ENCODE measurements around the gene ATP8A2.
"Not testable (repeated sequence)": the region's sequence is repeated elsewhere in the genome, so short reads cannot be mapped to it uniquely, and the experiment has no call there.

The ATP8A2 gene

DNA sequence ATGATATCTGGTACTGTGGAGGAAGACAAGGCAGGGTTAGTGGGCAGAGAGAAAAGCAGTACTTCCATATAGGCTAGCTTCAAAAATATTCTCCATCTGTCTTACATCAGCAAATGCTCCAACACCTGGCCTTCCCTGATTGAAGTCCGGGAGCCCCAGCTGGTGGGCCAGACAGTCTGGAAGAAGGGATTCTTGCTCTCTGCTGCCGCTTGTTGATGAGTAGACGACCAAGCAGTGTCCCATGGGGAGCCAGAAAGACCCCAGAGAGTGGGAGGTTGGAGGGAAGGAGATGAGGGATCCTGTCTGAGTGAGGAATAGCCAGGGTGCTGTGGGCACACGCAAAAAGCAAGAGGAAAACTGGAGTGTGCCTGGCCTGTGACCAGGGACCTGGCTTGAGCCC is 95.1 kb downstream of the ATP8A2 start:
- no peak for DNase-seq

DNA sequence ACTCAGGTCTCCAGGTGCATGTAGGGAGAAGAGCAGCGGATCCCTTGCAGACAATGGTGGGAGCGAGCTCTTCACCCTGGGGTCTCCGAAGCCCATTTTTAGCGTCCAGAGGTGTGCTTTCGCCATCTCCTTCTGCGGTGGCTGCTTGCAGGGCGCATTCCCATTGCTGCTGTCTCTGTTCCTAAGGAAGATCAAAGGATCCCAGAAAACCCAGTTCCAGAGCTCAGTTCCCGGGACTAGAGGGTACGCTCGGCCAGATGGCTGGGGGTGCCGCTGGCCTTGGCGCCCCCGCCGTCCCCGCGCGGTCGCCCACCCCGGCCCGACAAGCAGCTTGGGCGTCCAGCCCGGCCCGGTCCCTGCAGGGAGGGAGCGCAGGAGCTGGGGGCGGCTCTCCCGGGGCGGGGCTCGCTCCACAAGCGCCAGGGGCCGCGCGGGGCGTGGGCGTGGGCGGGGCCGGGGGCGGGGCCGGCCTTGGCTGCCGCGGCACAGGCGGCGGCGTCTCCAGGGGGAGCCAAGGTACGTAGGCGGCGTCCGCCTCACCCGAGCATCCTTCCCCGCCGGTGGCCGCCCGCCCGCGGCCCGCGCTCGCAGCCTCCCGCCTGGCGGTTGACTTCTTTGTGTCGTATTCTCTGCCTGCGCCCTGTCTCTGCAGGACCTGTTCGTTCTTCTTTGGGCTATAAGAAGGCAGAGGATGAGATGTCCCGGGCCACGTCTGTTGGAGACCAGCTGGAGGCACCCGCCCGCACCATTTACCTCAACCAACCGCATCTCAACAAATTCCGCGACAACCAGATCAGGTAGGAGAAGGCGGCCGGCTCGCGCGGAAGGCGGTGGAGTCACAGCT is 96.8 kb downstream of the ATP8A2 start:
- peak in 1 of 2 donors; percentile 45 for DNase-seq

DNA sequence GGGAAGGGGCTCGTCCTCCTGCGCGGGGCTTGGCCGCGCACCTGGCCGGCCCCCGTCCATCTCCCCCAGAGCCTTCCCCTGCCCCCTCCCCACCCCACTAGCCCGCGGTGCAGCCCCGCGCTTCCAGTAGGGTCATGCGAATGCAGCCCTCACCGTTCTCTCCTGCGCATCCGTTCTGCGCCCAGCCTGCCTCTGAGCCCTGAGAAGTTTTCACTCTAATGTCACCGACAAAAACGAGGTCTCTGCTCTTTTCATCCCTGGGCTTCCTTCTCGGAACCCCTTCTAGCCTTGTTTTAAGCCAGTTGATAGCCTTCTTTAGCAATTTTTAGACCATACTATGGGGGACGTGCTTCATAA is 97.4 kb downstream of the ATP8A2 start:
- DNase-seq: no peak

DNA sequence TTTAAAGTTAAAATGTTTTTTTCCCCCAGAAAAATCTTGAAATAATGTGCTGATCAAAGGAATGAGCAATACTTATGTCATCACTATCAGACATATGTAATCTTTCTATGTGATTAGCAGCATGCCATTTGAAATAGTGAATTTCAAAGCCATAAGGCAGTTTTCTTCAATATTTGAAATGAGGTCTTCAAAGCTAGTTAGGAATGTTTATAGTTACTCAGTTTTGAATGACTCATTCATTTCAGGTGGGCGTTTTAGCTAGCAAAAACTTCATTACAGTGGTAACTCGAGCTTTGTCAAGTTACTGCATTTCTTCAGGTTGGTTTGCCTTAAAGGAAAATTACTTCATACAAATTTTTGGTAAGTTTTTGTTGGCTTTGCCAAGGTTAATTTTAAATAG is 102.1 kb downstream of the ATP8A2 start:
- no peak for DNase-seq

DNA sequence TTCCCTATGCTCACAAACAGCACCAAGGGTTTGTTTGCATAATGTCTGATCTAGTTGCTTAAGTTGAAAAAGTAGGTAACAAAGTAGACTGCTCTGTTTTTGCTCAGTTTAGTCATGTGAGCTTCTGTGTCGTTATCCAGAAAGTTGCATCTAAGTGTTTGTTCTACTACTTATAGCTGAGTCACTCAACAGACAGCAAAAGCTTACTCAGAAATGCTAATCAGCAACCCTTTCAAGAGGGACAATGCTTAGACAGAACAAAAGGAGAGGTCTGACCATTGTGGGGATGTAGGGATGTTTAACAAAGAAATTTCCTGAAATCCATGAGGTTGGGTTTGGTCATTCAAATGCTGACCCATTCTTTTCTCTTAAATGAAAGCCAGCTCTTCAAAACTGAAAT is 106.4 kb downstream of the ATP8A2 start:
- DNase-seq: no peak

DNA sequence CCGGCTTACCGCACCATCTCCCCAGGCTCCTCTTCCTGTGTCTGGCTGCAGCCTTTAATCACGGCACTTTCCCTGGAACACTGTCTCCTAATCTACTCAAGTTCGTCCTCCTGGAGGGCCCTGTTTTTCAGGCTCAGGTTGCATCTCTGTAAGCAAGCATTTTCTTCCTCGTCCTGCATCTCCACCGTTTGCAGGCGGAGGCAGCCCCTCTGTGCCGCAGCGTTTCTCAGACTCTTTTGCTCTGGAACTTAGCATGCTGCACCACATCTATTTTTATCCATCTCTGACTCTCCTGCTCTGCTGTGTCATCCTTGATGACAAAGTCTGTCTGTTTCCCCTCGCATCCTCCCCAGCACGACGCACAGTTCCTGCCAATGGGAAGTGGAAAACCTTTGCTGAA is 117.5 kb downstream of the ATP8A2 start:
- DNase-seq: peak; percentile 19 to 29

DNA sequence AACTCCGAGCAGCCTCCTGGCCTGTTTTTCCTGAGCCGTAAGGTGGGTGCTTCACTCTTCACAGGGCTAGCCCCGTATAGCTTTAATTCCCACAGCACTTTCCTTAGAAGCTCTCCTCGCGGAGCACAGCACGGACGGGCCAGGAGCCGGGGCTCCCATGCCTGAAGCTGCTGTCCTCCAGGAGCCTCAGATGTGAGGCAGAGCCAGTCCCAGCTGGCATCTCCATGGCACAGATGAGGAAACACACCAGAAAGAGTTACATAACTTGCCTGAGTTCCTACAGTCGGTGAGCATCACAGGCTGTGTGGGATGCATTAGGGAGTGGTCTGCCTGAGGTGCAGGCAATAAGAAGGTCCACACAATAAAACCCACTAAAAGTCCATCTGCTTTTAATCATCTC is 118.5 kb downstream of the ATP8A2 start:
- DNase-seq: no peak

DNA sequence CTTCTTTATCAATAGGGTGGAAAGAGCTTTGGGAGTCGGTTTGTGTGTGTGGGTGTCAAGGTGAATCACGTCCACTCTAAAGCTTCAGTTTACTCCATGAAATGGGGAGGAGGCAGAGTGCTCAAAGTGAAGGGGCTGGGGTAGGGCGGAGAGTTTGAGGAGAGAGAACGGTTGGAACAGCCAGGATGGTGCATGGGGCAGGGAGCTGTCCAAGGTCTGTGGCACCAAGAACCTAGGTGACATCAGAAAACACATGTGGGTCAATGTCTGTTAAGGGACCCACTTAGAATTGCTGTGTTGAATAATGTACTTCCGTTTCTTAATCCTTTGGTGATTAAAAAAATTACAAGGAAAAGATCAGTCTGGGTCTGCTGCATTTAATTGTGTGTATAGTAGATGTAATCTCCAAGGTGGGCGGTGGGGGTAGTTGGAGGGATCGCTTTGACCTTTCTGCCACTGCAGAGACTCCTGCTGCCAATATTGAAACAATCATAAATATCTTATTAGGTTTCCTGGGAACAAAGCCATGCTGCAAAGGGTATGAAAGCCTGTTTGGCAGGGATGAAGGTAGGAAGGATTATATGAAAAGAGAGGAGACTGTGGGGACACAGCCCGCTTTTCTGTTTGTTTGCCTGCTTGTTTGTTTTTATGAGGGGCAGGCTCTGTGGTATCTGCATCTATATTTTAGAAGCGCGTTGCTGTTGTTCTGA is 122.3 kb downstream of the ATP8A2 start:
- DNase-seq: no peak

DNA sequence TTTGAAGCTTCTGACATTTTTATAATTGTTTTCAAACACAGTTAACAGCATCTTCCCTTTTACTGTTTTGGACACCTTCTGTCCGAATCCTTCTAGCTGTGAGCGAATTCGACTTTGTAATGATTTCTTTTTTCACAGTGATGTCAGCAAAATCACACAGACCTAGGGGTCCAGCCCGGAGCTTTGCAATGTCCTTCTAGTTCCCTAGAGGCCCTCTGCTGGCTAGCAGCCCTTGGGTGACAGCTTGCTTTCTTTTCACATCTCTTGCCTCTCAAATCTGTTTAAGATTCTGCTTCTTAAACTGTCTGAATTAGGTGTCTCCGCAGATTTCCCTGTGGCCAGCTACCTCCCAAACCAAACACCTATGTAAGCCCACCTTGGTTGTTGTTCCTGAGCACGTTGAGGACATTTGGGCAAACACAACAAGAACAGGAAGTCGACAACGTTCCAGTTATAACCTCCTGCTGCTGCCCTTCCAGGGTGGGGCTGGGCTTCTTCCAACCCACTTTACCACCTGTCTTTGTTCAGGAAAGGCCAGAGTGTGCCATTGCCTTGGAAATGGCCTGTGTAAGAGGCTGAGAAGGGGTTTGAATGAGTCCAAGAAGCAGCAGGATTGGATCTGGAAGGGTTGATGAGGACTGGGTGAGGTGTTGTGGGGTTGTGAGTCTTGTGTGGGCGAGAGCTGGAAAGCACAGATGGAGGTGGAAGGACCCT is 123.1 kb downstream of the ATP8A2 start:
- no peak for DNase-seq

DNA sequence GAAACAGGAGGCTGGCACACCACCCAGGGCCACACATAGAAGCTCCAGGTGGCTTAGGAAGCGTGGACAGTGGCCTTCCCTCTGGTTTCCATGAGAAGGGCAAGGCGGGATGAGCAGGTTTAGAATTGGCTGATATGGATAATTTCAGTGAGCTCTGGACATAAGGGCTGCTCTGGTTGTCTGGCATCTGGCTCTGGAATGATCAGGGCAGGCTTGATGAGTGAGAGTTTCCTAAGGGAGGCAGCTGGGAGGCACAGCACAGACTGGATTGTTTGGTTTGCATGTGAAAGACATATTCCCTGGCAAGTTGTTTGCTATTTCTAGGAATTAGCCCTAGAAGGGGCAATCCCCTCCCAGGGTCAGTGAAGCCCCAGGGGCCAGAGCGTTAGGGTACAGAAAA is 129.5 kb downstream of the ATP8A2 start:
- no peak for DNase-seq

DNA sequence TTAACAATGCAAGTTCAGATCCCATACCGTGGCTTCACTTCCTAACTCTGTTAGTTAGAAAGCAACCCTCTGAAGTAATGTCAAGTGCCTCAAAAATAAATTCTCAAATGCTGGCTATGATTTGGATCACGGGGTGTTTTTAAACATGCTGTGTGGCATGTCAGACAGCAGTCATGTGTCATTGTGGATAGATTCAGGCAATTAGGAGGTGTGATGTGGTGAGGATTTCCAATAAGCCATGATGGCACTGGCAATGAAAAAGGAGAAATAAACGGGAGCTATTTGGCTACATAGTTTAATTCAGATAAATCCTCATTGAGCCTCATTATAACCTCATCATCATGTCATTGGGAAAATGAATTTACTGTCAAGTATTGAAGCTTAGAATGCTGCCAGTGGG is 130.3 kb downstream of the ATP8A2 start:
- no peak for DNase-seq

DNA sequence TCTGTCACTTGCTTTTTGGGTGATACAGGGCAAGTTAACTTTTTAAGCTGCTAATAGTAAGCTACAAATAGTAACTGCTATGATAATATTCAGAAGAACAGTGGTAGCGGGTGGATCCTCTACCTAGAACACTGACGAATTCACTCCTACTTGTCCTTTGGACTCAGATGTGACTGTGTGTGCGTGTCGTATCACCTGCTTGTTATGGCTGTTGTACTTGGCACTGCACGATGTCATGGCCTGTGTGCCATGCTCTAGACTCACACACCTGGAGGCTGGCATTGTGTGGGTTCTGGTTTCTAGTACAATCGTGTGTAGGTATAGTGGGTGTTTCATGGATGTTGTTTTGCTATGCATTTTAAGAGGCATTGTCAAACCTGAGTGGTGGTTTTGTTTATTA is 130.8 kb downstream of the ATP8A2 start:
- DNase-seq: no peak

DNA sequence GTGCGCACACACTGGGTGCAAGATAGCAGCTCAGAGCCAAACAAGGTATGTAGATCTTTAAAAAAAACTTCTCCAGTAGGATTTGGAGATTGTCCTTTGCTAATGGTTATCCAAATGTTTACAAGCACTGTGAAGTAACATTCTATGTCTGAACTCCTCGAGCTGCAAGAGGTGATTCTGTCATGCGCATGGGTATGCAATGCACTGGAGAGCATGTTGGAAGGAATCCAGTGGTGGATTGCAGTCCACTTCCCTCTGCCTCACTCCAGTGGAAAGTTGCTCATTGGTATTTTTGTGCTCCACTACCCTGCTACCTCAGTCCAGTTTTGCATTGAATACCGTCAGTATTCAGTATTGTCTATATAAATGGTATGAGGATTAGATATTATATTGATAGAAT is 132.1 kb downstream of the ATP8A2 start:
- DNase-seq: no peak

DNA sequence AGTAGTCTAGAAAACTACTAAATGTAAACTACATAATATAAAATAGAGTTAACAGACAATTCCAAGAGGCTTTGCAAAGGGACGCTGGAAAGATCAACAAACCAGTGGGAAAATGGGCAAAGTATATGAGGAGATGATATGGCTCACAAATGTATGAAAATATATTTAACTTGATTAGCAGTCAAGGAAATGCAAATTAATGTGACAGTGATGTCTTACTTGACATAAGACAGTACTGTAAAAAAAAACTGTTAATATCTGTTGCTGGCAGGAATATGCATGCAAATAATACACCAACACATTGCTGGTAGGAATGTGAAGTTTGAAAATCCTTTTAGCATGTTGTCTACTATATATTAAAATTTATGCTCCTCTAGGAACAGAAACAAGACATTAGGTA is 136.1 kb downstream of the ATP8A2 start:
- DNase-seq: no peak

DNA sequence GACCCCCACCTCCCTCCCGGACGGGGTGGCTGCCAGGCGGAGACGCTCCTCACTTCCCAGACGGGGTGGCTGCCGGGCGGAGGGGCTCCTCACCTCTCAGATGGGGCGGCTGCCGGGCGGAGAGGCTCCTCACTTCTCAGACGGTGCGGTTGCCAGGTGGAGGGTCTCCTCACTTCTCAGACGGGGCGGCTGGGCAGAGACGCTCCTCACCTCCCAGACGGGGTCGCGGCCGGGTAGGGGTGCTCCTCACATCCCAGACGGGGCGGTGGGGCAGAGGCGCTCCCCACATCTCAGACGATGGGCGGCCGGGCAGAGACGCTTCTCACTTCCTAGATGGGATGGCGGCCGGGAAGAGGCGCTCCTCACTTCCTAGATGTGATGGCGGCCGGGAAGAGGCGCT is 141.3 kb downstream of the ATP8A2 start:
- DNase-seq: not testable (repeated sequence)

DNA sequence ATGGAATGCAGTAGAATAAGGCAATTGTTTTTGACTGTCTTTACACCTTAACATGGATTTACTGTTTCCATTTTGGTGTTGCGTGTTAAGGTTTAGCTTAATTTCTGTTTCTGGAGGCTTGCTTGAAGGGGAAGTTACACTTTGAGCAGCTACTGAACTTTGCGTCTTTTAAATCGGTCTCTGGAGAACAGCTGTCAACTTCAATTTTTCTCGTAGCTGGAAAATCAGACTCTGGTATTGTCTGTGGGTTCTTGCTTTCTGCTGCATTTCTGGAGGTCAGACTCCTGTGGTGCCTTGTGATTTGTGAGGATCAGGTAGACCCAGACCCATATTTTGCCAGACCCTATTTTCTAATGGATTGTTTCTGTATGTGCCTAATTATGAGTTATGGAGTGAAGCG is 146.7 kb downstream of the ATP8A2 start:
- no peak for DNase-seq

DNA sequence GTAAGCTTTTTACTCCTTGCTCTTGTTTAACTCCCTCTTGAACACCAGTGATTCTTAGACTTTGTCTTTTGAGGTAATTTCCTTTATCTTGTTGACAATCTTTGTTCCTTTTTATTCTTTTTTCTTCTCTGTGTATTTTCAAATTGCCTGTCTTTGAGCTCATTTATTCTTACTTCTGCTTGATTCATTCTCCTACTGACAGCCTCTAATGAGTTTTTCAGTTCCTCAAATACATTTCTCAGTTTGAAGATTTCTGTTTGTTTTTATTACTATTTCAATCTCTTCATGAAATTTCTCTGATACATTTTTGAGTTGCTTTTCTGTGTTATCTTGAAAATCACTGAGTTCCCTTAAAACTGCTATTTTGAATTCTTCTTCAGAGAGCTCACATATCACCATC is 154.1 kb downstream of the ATP8A2 start:
- no peak for DNase-seq

DNA sequence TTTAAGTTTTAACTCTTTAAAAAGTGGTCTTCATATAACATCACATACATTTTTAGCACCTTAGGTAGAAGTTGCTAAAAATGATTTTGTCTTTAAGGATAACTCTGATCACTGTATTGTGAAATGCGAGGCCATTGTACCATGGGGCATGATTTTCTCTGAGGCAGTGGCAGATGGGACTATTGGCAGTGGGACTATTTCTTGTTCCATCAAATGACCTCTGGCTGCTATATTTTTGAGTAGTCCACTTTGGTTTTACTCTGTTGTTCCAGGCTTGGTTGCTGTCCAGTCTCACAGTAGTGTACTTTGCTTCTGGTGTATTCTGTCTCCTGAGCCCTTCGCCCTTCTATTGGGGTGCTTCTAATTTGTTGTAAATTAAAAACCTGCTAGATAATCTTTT is 156.5 kb downstream of the ATP8A2 start:
- DNase-seq: no peak

DNA sequence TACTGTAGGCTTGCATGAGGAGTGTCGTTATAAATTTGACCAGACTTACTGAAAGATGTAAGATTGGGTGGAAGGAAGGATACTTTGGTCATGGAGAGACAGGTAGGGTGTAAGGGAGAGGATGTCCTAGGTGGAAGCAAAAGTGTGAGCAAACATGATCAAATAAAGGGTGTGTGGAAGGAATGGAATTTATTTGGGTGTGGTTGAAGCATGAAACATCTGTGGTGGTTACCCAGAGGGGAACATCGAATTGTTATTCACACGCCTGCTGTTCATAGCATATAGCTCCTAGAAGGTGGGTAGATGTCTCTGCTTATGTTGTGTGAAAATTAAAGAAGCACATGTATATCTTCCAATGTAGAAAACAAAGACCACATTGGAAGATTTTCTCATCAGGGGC is 157.7 kb downstream of the ATP8A2 start:
- no peak for DNase-seq

DNA sequence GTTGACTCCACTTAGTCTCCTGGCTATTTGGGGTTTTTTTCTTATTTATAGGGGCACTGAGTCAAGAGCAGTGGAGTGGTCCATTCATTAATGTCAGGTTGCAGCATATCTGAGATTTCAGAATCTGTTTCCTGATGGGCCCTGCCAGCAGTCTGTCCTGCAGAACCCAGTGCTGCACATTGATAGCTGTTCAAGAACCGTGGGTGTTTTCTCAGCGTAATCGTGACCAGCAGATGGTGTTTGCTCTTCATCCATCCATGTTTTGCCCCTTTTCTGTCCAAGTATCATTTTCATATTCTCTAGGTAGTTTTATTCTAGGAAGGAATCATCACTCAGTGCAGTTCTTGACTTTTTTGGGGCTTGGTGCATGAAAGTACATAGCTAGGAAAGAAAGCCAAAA is 166.5 kb downstream of the ATP8A2 start:
- no peak for DNase-seq

DNA sequence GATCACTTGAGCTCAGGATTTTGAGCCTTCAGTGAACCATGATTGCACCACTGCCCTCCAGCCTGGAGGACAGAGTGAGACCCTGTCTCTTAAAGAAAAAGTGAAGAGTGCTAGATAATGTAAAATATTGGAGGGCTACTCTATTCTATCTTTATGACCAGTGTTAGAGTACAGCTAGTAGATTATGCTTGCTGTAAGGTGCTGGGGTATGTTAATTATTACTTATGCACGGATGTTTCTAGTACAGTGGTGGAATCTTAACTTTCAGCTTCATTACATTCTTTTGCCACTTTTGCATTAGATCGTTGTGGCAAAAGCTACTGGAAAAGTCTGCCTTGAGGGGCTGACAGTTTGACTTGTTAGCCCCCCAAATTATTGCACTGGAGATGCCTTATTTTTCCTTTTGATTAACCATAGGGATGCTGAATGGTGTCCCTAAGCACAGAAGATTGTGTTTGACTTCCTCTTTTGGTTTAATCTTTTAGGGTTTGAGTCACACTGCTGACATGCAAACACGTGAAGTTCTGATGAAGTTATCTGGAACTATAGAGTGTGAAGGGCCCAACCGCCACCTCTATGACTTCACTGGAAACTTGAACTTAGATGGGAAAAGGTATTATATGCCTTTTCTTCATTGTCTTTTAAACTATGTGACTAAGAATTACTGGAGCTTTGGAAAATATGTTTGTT is 169.8 kb downstream of the ATP8A2 start:
- DNase-seq: no peak

DNA sequence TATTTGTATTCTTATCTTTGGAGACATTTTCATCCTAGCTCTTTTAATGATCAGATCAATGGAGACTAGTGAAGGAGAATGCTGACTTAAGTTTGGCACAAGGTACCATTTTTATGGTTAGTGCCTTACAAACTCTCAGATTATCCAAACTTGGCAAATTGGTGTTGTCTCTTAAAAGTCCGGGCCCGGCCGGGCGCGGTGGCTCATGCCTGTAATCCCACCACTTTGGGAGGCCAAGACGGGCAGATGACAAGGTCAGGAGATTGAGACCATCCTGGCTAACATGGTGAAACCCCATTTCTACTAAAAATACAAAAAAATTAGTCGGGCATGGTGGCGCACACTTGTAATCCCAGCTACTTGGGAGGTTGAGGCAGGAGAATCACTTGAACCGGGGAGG is 177.2 kb downstream of the ATP8A2 start:
- not testable (repeated sequence) for DNase-seq

DNA sequence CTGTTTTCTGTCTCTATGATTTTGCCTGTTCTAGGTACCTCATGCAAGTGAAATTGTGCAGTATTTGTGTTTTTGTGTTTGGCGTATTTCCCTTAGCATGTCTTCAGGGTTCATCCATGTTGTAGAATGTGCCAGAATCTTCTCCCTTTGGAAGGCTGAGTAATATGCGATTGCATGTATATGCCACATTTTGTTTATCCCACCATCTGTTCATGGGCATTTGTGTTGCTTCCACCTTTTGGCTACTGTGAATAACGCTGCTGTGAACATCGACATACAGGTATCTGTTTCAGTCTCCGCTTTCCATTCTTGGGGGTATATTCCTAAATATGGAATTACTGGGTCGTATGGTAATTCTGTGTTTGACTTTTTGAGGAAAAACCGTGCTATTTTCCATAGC is 190.0 kb downstream of the ATP8A2 start:
- DNase-seq: no peak
